Neuronal stem cell (in vitro differentiated cells): ENCODE data around the gene TADA2B.

ENCODE experiments used
- DNase-seq: peaks from one replicate; pipeline ENCODE4 v3.0.0-alpha.2; 2013; ENCODE audit warnings: low spot score
- H2AFZ ChIP-seq: one replicate; pipeline ENCODE4 v1.6.1; 2013; ENCODE audit warnings: mild to moderate bottlenecking, low read length, inconsistent platforms
- H2AK5ac ChIP-seq: 2 replicates; pipeline ENCODE4 v1.6.1; 2013; ENCODE audit warnings: low read depth, mild to moderate bottlenecking, inconsistent platforms, low read length, moderate library complexity, mixed read lengths
- H2BK120ac ChIP-seq: 2 replicates; pipeline ENCODE4 v1.6.1; 2013; ENCODE audit warnings: low read depth, mild to moderate bottlenecking, inconsistent platforms, low read length, moderate library complexity, mixed read lengths
- H2BK12ac ChIP-seq: one replicate; pipeline ENCODE4 v1.6.1; 2013; ENCODE audit warnings: low read length, inconsistent platforms
- H2BK15ac ChIP-seq: 2 replicates; pipeline ENCODE4 v1.6.1; 2013; ENCODE audit warnings: mild to moderate bottlenecking, low read length, inconsistent platforms, mixed read lengths
- H2BK5ac ChIP-seq: one replicate; pipeline ENCODE4 v1.6.1; 2013; ENCODE audit warnings: inconsistent platforms, mild to moderate bottlenecking, low read length, moderate library complexity
- H3K14ac ChIP-seq: one replicate; pipeline ENCODE4 v1.6.1; 2013; ENCODE audit warnings: low read length, inconsistent platforms
- H3K18ac ChIP-seq: 2 replicates; pipeline ENCODE4 v1.6.1; 2013; ENCODE audit warnings: low read length, inconsistent platforms
- H3K23ac ChIP-seq: 2 replicates; pipeline ENCODE4 v1.6.1; 2013; ENCODE audit warnings: low read depth, mild to moderate bottlenecking, mixed read lengths, low read length, inconsistent platforms; ENCODE audit not compliant: poor library complexity
- H3K27ac ChIP-seq: replicated peaks from 3 replicates; pipeline ENCODE4 v1.5.1; 2013; ENCODE audit warnings: low read length, inconsistent platforms
- H3K27me3 ChIP-seq, 3 experiments: 2 replicates each; pipeline ENCODE4 v1.6.1; 2013; ENCODE audit warnings: low read length in 3 of 3, mild to moderate bottlenecking in 2 of 3, inconsistent platforms in 1 of 3, low read depth in 1 of 3, mixed read lengths in 1 of 3, moderate library complexity in 1 of 3; ENCODE audit not compliant: control insufficient read depth in 3 of 3, insufficient read depth in 3 of 3
- H3K36me3 ChIP-seq, 2 donors: replicated peaks in 1 of 2; 2 replicates each; pipeline ENCODE4 v1.6.1; 2013; ENCODE audit warnings: low read length in 2 of 2; ENCODE audit not compliant: control insufficient read depth in 2 of 2, insufficient read depth in 2 of 2
- H3K4ac ChIP-seq: 2 replicates; pipeline ENCODE4 v1.6.1; 2013; ENCODE audit warnings: inconsistent platforms, mild to moderate bottlenecking, low read length, moderate library complexity
- H3K4me1 ChIP-seq, 2 donors: 1 replicate in 1 of 2; 2 replicates in 1 of 2; pipeline ENCODE4 v1.6.1; 2013; ENCODE audit warnings: low read length in 2 of 2, low read depth in 1 of 2; ENCODE audit not compliant: control insufficient read depth in 2 of 2, insufficient read depth in 1 of 2
- H3K4me2 ChIP-seq: one replicate; pipeline ENCODE4 v1.6.1; 2013; ENCODE audit warnings: mild to moderate bottlenecking, low read length, inconsistent platforms; ENCODE audit not compliant: insufficient read depth, poor library complexity, severe bottlenecking
- H3K4me3 ChIP-seq, 2 donors: 2 replicates each; pipeline ENCODE4 v1.5.1; 2013; ENCODE audit warnings: low read length in 2 of 2, mild to moderate bottlenecking in 2 of 2, inconsistent platforms in 1 of 2, moderate library complexity in 1 of 2
- H3K79me1 ChIP-seq: one replicate; pipeline ENCODE4 v1.6.1; 2013; ENCODE audit warnings: low read depth, mild to moderate bottlenecking, inconsistent platforms, low read length, moderate library complexity
- H3K9ac ChIP-seq: one replicate; pipeline ENCODE4 v1.6.1; 2013; ENCODE audit warnings: mild to moderate bottlenecking, low read depth, low read length, inconsistent platforms; ENCODE audit not compliant: poor library complexity
- H3K9me3 ChIP-seq, 2 donors: replicated peaks in 1 of 2; 2 replicates each; pipeline versions ENCODE3 to v1.6.1; 2013; ENCODE audit warnings: low read length in 2 of 2, mild to moderate bottlenecking in 2 of 2, inconsistent platforms in 1 of 2, low read depth in 1 of 2, mixed read lengths in 1 of 2, moderate library complexity in 1 of 2; ENCODE audit not compliant: control insufficient read depth in 2 of 2, insufficient read depth in 1 of 2
- H4K8ac ChIP-seq: one replicate; pipeline ENCODE4 v1.6.1; 2013; ENCODE audit warnings: low read depth, mild to moderate bottlenecking, inconsistent platforms, low read length, moderate library complexity
- H4K91ac ChIP-seq: one replicate; pipeline ENCODE4 v1.6.1; 2013; ENCODE audit warnings: low read length, low read depth, mild to moderate bottlenecking, inconsistent platforms; ENCODE audit not compliant: poor library complexity
- WGBS, 2 donors: extraction: QIAGEN DNeasy Blood & Tissue Kit; methylation state at CpG; one replicate each; pipeline ENCODE4 v1.1.7; 2013; ENCODE audit warnings: missing lambda C conversion rate in 2 of 2, mixed read lengths in 1 of 2; ENCODE audit not compliant: insufficient read length in 2 of 2, insufficient replicate concordance in 1 of 2; ENCODE audit errors: extremely low coverage in 2 of 2; 5-methylcytosine and 5-hydroxymethylcytosine counted together

Gene TADA2B

DNA sequence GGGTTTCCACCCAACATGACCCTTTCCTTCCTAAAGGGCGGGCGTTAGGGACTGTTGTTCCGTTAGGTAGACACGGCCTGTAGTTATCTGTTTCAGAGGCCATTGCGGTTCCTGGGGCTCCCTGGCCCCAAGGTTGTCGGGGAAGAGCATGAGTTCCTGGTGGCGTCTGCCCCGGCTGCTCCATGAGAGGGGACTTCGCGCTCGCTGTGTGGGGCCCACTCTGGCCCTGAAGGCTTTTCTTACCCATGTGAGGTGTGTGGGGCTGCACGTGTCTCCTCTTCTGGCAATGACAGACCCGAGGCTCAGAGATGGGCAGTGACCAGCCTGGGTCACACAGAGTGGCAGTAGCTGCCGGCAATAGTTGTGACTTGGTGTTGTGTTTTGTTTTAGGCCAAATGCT, 9.1 kb downstream of the TADA2B start:
- DNase-seq = no peak
- H4K8ac ChIP-seq = no peak overlapping the region
- H3K14ac ChIP-seq = no peak overlapping the region
- H2BK12ac ChIP-seq = no peak overlapping the region
- peaks cover 17% of the 10 kb centered on the region for H3K79me1 ChIP-seq
- H3K4me2 ChIP-seq = no peak overlapping the region
- H2BK5ac ChIP-seq = no peak overlapping the region
- no peak overlapping the region for H2BK120ac ChIP-seq
- no peak overlapping the region for H3K4ac ChIP-seq
- H3K18ac ChIP-seq = no peak overlapping the region
- H3K4me1 ChIP-seq = no peaks in the 10 kb centered on the region
- peaks cover 0 to 4% of the 10 kb centered on the region in 2 donors for H3K9me3 ChIP-seq
- H2AK5ac ChIP-seq = no peak overlapping the region
- no CpG with 5 or more reads among the region's 14 CpGs for WGBS, 2 donors
- no peak overlapping the region for H2AFZ ChIP-seq
- no peak overlapping the region for H3K23ac ChIP-seq
- no peak overlapping the region for H3K9ac ChIP-seq
- H2BK15ac ChIP-seq = no peak overlapping the region
- peak overlapping the region in 1 of 2 donors; percentile 45 for H3K4me3 ChIP-seq
- H3K27me3 ChIP-seq = no peaks in the 10 kb centered on the region
- no peak overlapping the region for H3K27ac ChIP-seq
- H4K91ac ChIP-seq = no peak overlapping the region
- peaks cover 15 to 54% of the 10 kb centered on the region in 2 donors for H3K36me3 ChIP-seq

DNA sequence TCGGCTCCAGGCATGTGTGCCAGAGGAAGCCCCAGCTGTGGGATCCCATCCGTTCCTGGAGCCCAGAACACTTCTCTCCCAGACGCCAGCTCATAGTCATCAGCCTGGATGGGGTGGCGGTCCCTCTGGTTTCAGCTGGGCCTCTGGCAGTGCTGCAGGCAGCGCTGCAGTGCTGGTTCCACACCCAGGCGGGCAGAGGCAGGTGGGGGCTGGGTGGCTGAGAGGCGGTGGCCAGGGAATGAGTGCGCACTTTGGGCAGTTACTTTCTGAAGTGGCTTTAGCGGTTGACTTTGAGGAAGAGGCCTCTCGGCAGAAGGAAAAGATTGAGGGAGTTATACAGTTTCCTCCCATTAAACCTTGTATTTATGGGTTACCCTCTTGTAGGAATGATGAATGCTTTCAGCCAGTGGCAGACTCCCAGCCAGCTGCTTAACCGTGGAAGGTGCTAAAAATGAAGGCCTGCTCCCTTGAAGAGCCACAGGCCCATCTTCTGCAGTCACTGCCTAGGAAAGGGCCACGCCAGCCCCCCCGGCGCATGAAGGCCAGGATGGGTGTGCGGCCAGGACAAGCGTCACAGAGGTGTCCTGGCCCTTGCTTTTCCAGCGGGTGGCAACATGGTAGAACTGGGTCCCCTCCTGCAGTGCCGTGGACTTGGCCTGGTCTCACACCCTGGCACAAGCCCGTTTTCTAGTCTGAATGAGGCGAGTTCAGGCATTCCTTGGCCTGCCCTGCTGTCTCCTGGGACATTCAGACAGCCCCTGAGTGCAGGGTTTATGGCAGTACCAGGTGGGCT, 9.9 kb downstream of the TADA2B start:
- Histone ChIP-seq H3K4me2 (no peak overlapping the region), H2BK120ac (no peak overlapping the region)

DNA sequence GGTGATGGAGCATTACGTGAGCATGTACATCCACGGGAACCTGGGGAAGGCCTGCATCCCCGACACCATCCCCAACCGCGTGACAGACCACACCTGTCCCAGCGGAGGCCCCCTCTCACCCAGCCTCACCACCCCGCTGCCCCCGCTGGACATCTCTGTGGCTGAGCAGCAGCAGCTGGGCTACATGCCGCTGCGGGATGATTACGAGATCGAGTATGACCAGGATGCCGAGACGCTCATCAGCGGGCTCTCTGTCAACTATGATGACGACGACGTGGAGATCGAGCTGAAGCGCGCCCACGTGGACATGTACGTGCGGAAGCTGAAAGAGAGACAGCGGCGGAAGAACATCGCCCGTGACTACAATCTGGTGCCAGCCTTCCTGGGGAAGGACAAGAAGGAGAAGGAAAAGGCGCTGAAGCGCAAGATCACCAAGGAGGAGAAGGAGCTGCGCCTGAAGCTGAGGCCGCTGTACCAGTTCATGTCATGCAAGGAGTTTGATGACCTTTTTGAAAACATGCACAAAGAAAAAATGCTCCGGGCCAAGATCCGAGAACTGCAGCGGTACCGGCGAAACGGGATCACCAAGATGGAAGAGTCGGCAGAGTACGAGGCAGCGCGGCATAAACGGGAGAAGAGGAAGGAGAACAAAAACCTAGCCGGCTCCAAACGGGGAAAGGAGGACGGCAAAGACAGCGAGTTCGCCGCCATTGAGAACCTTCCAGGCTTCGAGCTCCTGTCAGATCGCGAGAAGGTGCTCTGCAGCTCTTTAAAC, 11.1 kb downstream of the TADA2B start:
- no peak overlapping the region for H4K8ac ChIP-seq
- no peaks in the 10 kb centered on the region for H3K27me3 ChIP-seq
- H3K14ac ChIP-seq = no peak overlapping the region
- H2AK5ac ChIP-seq = no peak overlapping the region
- no peak overlapping the region for H3K18ac ChIP-seq
- no peak overlapping the region for H2AFZ ChIP-seq
- no peak overlapping the region for H3K23ac ChIP-seq
- no peak overlapping the region for H4K91ac ChIP-seq
- H3K79me1 ChIP-seq = peaks cover 12% of the 10 kb centered on the region
- H3K4me3 ChIP-seq = no peak overlapping the region
- H3K9ac ChIP-seq = peak overlapping the region; percentile 12
- H2BK12ac ChIP-seq = no peak overlapping the region
- H3K4me2 ChIP-seq = no peak overlapping the region
- no peak overlapping the region for H3K27ac ChIP-seq
- no peaks in the 10 kb centered on the region for H3K4me1 ChIP-seq
- H2BK120ac ChIP-seq = no peak overlapping the region
- H2BK15ac ChIP-seq = no peak overlapping the region
- peaks cover 0 to 4% of the 10 kb centered on the region in 2 donors for H3K9me3 ChIP-seq
- H3K36me3 ChIP-seq = peaks cover 15 to 66% of the 10 kb centered on the region in 2 donors
- WGBS, 2 donors = no CpG with 5 or more reads among the region's 52 CpGs
- H3K4ac ChIP-seq = no peak overlapping the region
- no peak for DNase-seq
- H2BK5ac ChIP-seq = peak overlapping the region; percentile 1

More for the DNA sequence above, 9.9 kb downstream of the TADA2B start:
- peaks cover 0 to 4% of the 10 kb centered on the region in 2 donors for H3K9me3 ChIP-seq
- no peak overlapping the region for H3K18ac ChIP-seq
- no peak overlapping the region for H2AK5ac ChIP-seq
- H3K4ac ChIP-seq = no peak overlapping the region
- no peaks in the 10 kb centered on the region for H3K27me3 ChIP-seq
- no peak overlapping the region for H2AFZ ChIP-seq
- peaks cover 12% of the 10 kb centered on the region for H3K79me1 ChIP-seq
- no peak overlapping the region for H3K4me3 ChIP-seq
- no peak overlapping the region for H2BK15ac ChIP-seq
- no peak overlapping the region for H2BK5ac ChIP-seq
- peaks cover 15 to 59% of the 10 kb centered on the region in 2 donors for H3K36me3 ChIP-seq
- no peak overlapping the region for H3K27ac ChIP-seq
- H3K4me1 ChIP-seq = no peaks in the 10 kb centered on the region
- H3K23ac ChIP-seq = no peak overlapping the region
- H4K91ac ChIP-seq = no peak overlapping the region
- H3K9ac ChIP-seq = peak overlapping the region; percentile 18
- H4K8ac ChIP-seq = no peak overlapping the region
- H2BK12ac ChIP-seq = no peak overlapping the region
- H3K14ac ChIP-seq = no peak overlapping the region
- no peak for DNase-seq
- no CpG with 5 or more reads among the region's 20 CpGs for WGBS, 2 donors
